WTC11 (cell line): Measurements from ENCODE around the gene DLX1. TPM values are rescaled to one million over a fixed set of nuclear protein-coding genes. Genes with fewer than 3 reads are reported as not detected.
"Not testable (repeated sequence)": the region's sequence is repeated elsewhere in the genome, so short reads cannot be mapped to it uniquely, and the experiment has no call there.

Experiments used
- ATAC-seq: fragments of 200-7000 bp; cut with Tn5 transposase; 2 replicates; pipeline ENCODE4 v1.10.0; 2021; ENCODE audit warnings: mild to moderate bottlenecking, moderate library complexity
- CTCF ChIA-PET: fragments of 300-600 bp; sonication (Branson Sonifier 250); formaldehyde crosslinking; loops from one replicate; lab custom pipeline; 2021; ENCODE audit warnings: antibody characterized with exemption; lab: Charles Lee
- POLR2A ChIA-PET: fragments of 350-600 bp; sonication (Branson Sonifier 250); formaldehyde crosslinking; loops from one replicate; lab custom pipeline; 2021; ENCODE audit warnings: antibody characterized with exemption; lab: Charles Lee
- DNase-seq: peaks from one replicate; pipeline ENCODE4 v3.0.0; 2021; ENCODE audit warnings: low spot score
- H3K27ac Mint-ChIP-seq: 2 replicates; pipeline ENCODE4 v1.8.0; 2021; ENCODE audit warnings: mixed read lengths
- H3K27me3 Mint-ChIP-seq: 2 replicates; pipeline ENCODE4 v1.8.0; 2021; ENCODE audit warnings: low read depth, mild to moderate bottlenecking, moderate library complexity, mixed read lengths
- H3K36me3 Mint-ChIP-seq: 2 replicates; pipeline ENCODE4 v1.8.0; 2021; ENCODE audit warnings: mixed read lengths
- H3K4me1 Mint-ChIP-seq: 2 replicates; pipeline ENCODE4 v1.8.0; 2022; ENCODE audit warnings: mixed read lengths
- H3K4me3 Mint-ChIP-seq: 2 replicates; pipeline ENCODE4 v1.8.0; 2021; ENCODE audit warnings: mild to moderate bottlenecking, moderate library complexity, mixed read lengths
- H3K9me3 Mint-ChIP-seq: 2 replicates; pipeline ENCODE4 v1.8.0; 2021; ENCODE audit warnings: mixed read lengths
- AFF4 ChIP-seq: sonication (generic); formaldehyde crosslinking; IDR thresholded peaks from 2 replicates; pipeline ENCODE4 v1.8.1; 2023; ENCODE audit warnings: mild to moderate bottlenecking, missing genetic modification reagents, borderline replicate concordance
- AR ChIP-seq: fragments of 250-450 bp; sonication (Bioruptor Pico); IDR thresholded peaks from 2 replicates; pipeline ENCODE4 v1.9.0; 2021; ENCODE audit warnings: mild to moderate bottlenecking
- CREB1 ChIP-seq: sonication (generic); formaldehyde crosslinking; IDR thresholded peaks from 2 replicates; pipeline ENCODE4 v1.8.0; 2023; ENCODE audit warnings: mild to moderate bottlenecking, missing genetic modification reagents
- ETV6 ChIP-seq: sonication (generic); formaldehyde crosslinking; IDR thresholded peaks from 2 replicates; pipeline ENCODE4 v1.8.1; 2022; ENCODE audit warnings: mild to moderate bottlenecking, missing genetic modification reagents
- MYBL2 ChIP-seq: sonication (generic); formaldehyde crosslinking; IDR thresholded peaks from 2 replicates; pipeline ENCODE4 v1.8.1; 2023; ENCODE audit warnings: mild to moderate bottlenecking, moderate library complexity, missing genetic modification reagents
- NFATC4 ChIP-seq: fragments of 250-450 bp; sonication (Bioruptor Pico); IDR thresholded peaks from 2 replicates; pipeline ENCODE4 v1.9.0; 2021; ENCODE audit warnings: mild to moderate bottlenecking
- NR3C1 ChIP-seq: sonication (generic); formaldehyde crosslinking; conservative IDR thresholded peaks from 2 replicates; pipeline ENCODE4 v1.8.1; 2023; ENCODE audit warnings: low read depth, mild to moderate bottlenecking, missing genetic modification reagents
- PRRX2 ChIP-seq: fragments of 250-450 bp; sonication (Bioruptor Pico); IDR thresholded peaks from 2 replicates; pipeline ENCODE4 v1.8.0; 2021; ENCODE audit warnings: mild to moderate bottlenecking
- RELA ChIP-seq: sonication (generic); formaldehyde crosslinking; IDR thresholded peaks from 2 replicates; pipeline ENCODE4 v1.8.1; 2022; ENCODE audit warnings: missing genetic modification reagents, mild to moderate bottlenecking, borderline replicate concordance
- STAT6 ChIP-seq: sonication (generic); formaldehyde crosslinking; conservative IDR thresholded peaks from 2 replicates; pipeline ENCODE4 v1.8.1; 2023; ENCODE audit warnings: mild to moderate bottlenecking, low read depth, missing genetic modification reagents, moderate library complexity
- USF1 ChIP-seq: sonication (generic); formaldehyde crosslinking; IDR thresholded peaks from 2 replicates; pipeline ENCODE4 v1.8.0; 2022; ENCODE audit warnings: mild to moderate bottlenecking, missing genetic modification reagents
- ZSCAN18 ChIP-seq: fragments of 250-450 bp; sonication (Bioruptor Pico); IDR thresholded peaks from 2 replicates; pipeline ENCODE4 v2.1.2; 2022; ENCODE audit warnings: mild to moderate bottlenecking, moderate library complexity
- total RNA-seq: library from RNA; stranded (reverse); gene quantifications from 3 replicates; pipeline ENCODE4 v1.2.3, GENCODE V29; 2021

DLX1 gene
- total RNA-seq, 1 experiment from 2014 or later, result not detected

GRCh38 chr2:172066394-172066886 is 18.9 kb upstream of the DLX1 start:
- H3K27ac Mint-ChIP-seq, result no peak overlapping the region; the same call in 1 of the 2 replicates
- no peaks in the 10 kb centered on the region for H3K4me1 Mint-ChIP-seq
- CTCF ChIA-PET, result no interaction called here
- DNase-seq, result no peak
- TF ChIP-seq AR, result no peak
- TF ChIP-seq CREB1, result no peak
- TF ChIP-seq, all 79 proteins: peak for 0
- no peaks in the 10 kb centered on the region for H3K27me3 Mint-ChIP-seq
- H3K9me3 Mint-ChIP-seq, result peaks cover 3% of the 10 kb centered on the region; the same call in 1 of the 2 replicates
- no peak overlapping the region for H3K4me3 Mint-ChIP-seq
- no peaks in the 10 kb centered on the region for H3K36me3 Mint-ChIP-seq
- POLR2A ChIA-PET, result no interaction called here
- ATAC-seq, result no peak

- CTCF ChIA-PET, H3K9me3 Mint-ChIP-seq, H3K27ac Mint-ChIP-seq, ATAC-seq, H3K4me1 Mint-ChIP-seq, H3K4me3 Mint-ChIP-seq, DNase-seq, H3K27me3 Mint-ChIP-seq, POLR2A ChIA-PET, H3K36me3 Mint-ChIP-seq: not testable (repeated sequence)
Observed at GRCh38 chr2:172067905-172068304, 17.4 kb upstream of the DLX1 start.

- DNase-seq (no peak), ATAC-seq (no peak)
- peaks cover 3% of the 10 kb centered on the region; the same call in 1 of the 2 replicates for H3K9me3 Mint-ChIP-seq
- TF ChIP-seq NFATC4 (CRISPR knock-in tag) (no peak), NR3C1 (no peak), AR (no peak), ZSCAN18 (CRISPR knock-in tag) (no peak), ETV6 (CRISPR knock-in tag) (no peak), MYBL2 (no peak)
- ChIA-PET POLR2A (no interaction called here), CTCF (no interaction called here)
- peaks cover 3% of the 10 kb centered on the region; the same call in 1 of the 2 replicates for H3K4me1 Mint-ChIP-seq
- no peak overlapping the region for H3K27ac Mint-ChIP-seq
- no peaks in the 10 kb centered on the region; the same call in 1 of the 2 replicates for H3K27me3 Mint-ChIP-seq
- H3K4me3 Mint-ChIP-seq, result no peak overlapping the region
- H3K36me3 Mint-ChIP-seq, result no peaks in the 10 kb centered on the region
Observed at GRCh38 chr2:172070936-172071335, 14.4 kb upstream of the DLX1 start.

- peaks cover 12% of the 10 kb centered on the region for H3K27me3 Mint-ChIP-seq
- TF ChIP-seq PRRX2 (CRISPR knock-in tag), result no peak
- no peak for TF ChIP-seq STAT6 (CRISPR knock-in tag)
- TF ChIP-seq USF1, result no peak
- no peak for TF ChIP-seq AFF4 (CRISPR knock-in tag)
- no peak for TF ChIP-seq RELA (CRISPR knock-in tag)
Observed at GRCh38 chr2:172072303-172072702, 13.0 kb upstream of the DLX1 start.

More at GRCh38 chr2:172072303-172072702, 13.0 kb upstream of the DLX1 start:
- peaks cover 3% of the 10 kb centered on the region; the same call in 1 of the 2 replicates for H3K4me1 Mint-ChIP-seq
- H3K9me3 Mint-ChIP-seq, result peaks cover 3% of the 10 kb centered on the region; the same call in 1 of the 2 replicates
- POLR2A ChIA-PET, result no interaction called here
- CTCF ChIA-PET, result interaction anchor here (1.0 to 1.6 kb wide), 3 partner anchors 13 to 30 kb away, joined by 3 to 5 read pairs (median 4); partner anchors contain the start of genes DLX1 and DLX2
- no peak for ATAC-seq
- no peak for DNase-seq
- no peak overlapping the region for H3K27ac Mint-ChIP-seq
- H3K4me3 Mint-ChIP-seq, result no peak overlapping the region
- no peaks in the 10 kb centered on the region for H3K36me3 Mint-ChIP-seq
